WTC11 (cell line): ENCODE results near the gene CHD1L. TPM values are rescaled to one million over a fixed set of nuclear protein-coding genes. Genes with fewer than 3 reads are reported as not detected.

ENCODE experiments used
- ATAC-seq: fragments of 200-7000 bp; cut with Tn5 transposase; 2 replicates; pipeline ENCODE4 v1.10.0; 2021; ENCODE audit warnings: mild to moderate bottlenecking, moderate library complexity
- CTCF ChIA-PET: fragments of 300-600 bp; sonication (Branson Sonifier 250); formaldehyde crosslinking; loops from one replicate; lab custom pipeline; 2021; ENCODE audit warnings: antibody characterized with exemption; lab: Charles Lee
- POLR2A ChIA-PET: fragments of 350-600 bp; sonication (Branson Sonifier 250); formaldehyde crosslinking; loops from one replicate; lab custom pipeline; 2021; ENCODE audit warnings: antibody characterized with exemption; lab: Charles Lee
- DNase-seq: peaks from one replicate; pipeline ENCODE4 v3.0.0; 2021; ENCODE audit warnings: low spot score
- H3K27ac Mint-ChIP-seq: 2 replicates; pipeline ENCODE4 v1.8.0; 2021; ENCODE audit warnings: mixed read lengths
- H3K27me3 Mint-ChIP-seq: 2 replicates; pipeline ENCODE4 v1.8.0; 2021; ENCODE audit warnings: low read depth, mild to moderate bottlenecking, moderate library complexity, mixed read lengths
- H3K36me3 Mint-ChIP-seq: 2 replicates; pipeline ENCODE4 v1.8.0; 2021; ENCODE audit warnings: mixed read lengths
- H3K4me1 Mint-ChIP-seq: 2 replicates; pipeline ENCODE4 v1.8.0; 2022; ENCODE audit warnings: mixed read lengths
- H3K4me3 Mint-ChIP-seq: 2 replicates; pipeline ENCODE4 v1.8.0; 2021; ENCODE audit warnings: mild to moderate bottlenecking, moderate library complexity, mixed read lengths
- H3K9me3 Mint-ChIP-seq: 2 replicates; pipeline ENCODE4 v1.8.0; 2021; ENCODE audit warnings: mixed read lengths
- ATF3 ChIP-seq: sonication (generic); formaldehyde crosslinking; conservative IDR thresholded peaks from 2 replicates; pipeline ENCODE4 v1.8.1; 2022; ENCODE audit warnings: mild to moderate bottlenecking, missing genetic modification reagents
- CREB1 ChIP-seq: sonication (generic); formaldehyde crosslinking; IDR thresholded peaks from 2 replicates; pipeline ENCODE4 v1.8.0; 2023; ENCODE audit warnings: mild to moderate bottlenecking, missing genetic modification reagents
- CREM ChIP-seq: sonication (generic); formaldehyde crosslinking; IDR thresholded peaks from 2 replicates; pipeline ENCODE4 v1.8.1; 2022; ENCODE audit warnings: mild to moderate bottlenecking, missing genetic modification reagents, moderate library complexity
- ERG ChIP-seq: fragments of 250-450 bp; sonication (Bioruptor Pico); IDR thresholded peaks from 2 replicates; pipeline ENCODE4 v1.8.0; 2021; ENCODE audit warnings: mild to moderate bottlenecking
- ETV6 ChIP-seq: sonication (generic); formaldehyde crosslinking; IDR thresholded peaks from 2 replicates; pipeline ENCODE4 v1.8.1; 2022; ENCODE audit warnings: mild to moderate bottlenecking, missing genetic modification reagents
- FOXJ3 ChIP-seq: sonication (generic); formaldehyde crosslinking; IDR thresholded peaks from 2 replicates; pipeline ENCODE4 v1.9.0; 2021; ENCODE audit warnings: missing genetic modification reagents, mild to moderate bottlenecking, borderline replicate concordance
- FOXK1 ChIP-seq: sonication (generic); formaldehyde crosslinking; IDR thresholded peaks from 2 replicates; pipeline ENCODE4 v1.8.0; 2022; ENCODE audit warnings: mild to moderate bottlenecking, moderate library complexity, missing genetic modification reagents
- HMGXB4 ChIP-seq: sonication (generic); formaldehyde crosslinking; IDR thresholded peaks from 2 replicates; pipeline ENCODE4 v1.8.1; 2023; ENCODE audit warnings: mild to moderate bottlenecking, moderate library complexity, missing genetic modification reagents
- JUN ChIP-seq: sonication (generic); formaldehyde crosslinking; IDR thresholded peaks from 2 replicates; pipeline ENCODE4 v1.8.0; 2023; ENCODE audit warnings: mild to moderate bottlenecking, missing genetic modification reagents
- KAT7 ChIP-seq: sonication (generic); formaldehyde crosslinking; IDR thresholded peaks from 2 replicates; pipeline ENCODE4 v1.8.1; 2023; ENCODE audit warnings: missing genetic modification reagents, mild to moderate bottlenecking, borderline replicate concordance
- NR1H2 ChIP-seq: sonication (generic); formaldehyde crosslinking; IDR thresholded peaks from 2 replicates; pipeline ENCODE4 v1.9.0; 2021; ENCODE audit warnings: mild to moderate bottlenecking, moderate library complexity, missing genetic modification reagents
- PREB ChIP-seq: sonication (generic); formaldehyde crosslinking; IDR thresholded peaks from 2 replicates; pipeline ENCODE4 v1.8.1; 2022; ENCODE audit warnings: mild to moderate bottlenecking, missing genetic modification reagents, moderate library complexity, borderline replicate concordance
- SMAD4 ChIP-seq: sonication (generic); formaldehyde crosslinking; IDR thresholded peaks from 2 replicates; pipeline ENCODE4 v1.8.0; 2022; ENCODE audit warnings: mild to moderate bottlenecking, missing genetic modification reagents
- TEAD1 ChIP-seq: sonication (generic); formaldehyde crosslinking; IDR thresholded peaks from 2 replicates; pipeline ENCODE4 v1.8.0; 2022; ENCODE audit warnings: mild to moderate bottlenecking, missing genetic modification reagents
- TEAD4 ChIP-seq: sonication (generic); formaldehyde crosslinking; IDR thresholded peaks from 2 replicates; pipeline ENCODE4 v1.8.0; 2022; ENCODE audit warnings: mild to moderate bottlenecking, missing genetic modification reagents
- ZNF121 ChIP-seq: sonication (generic); formaldehyde crosslinking; IDR thresholded peaks from 2 replicates; pipeline ENCODE4 v1.8.0; 2023; ENCODE audit warnings: missing genetic modification reagents
- ZNF138 ChIP-seq: sonication (generic); formaldehyde crosslinking; conservative IDR thresholded peaks from 2 replicates; pipeline ENCODE4 v1.8.1; 2022; ENCODE audit warnings: mild to moderate bottlenecking, moderate library complexity, missing genetic modification reagents
- ZNF263 ChIP-seq: sonication (generic); formaldehyde crosslinking; IDR thresholded peaks from 2 replicates; pipeline ENCODE4 v1.8.1; 2022; ENCODE audit warnings: low read depth, mild to moderate bottlenecking, moderate library complexity, missing genetic modification reagents
- ZNF317 ChIP-seq: sonication (generic); formaldehyde crosslinking; IDR thresholded peaks from 2 replicates; pipeline ENCODE4 v1.8.1; 2023; ENCODE audit warnings: low read depth, mild to moderate bottlenecking, moderate library complexity, missing genetic modification reagents, borderline replicate concordance
- ZNF396 ChIP-seq: fragments of 250-450 bp; sonication (Bioruptor Pico); IDR thresholded peaks from 2 replicates; pipeline ENCODE4 v1.8.0; 2021; ENCODE audit warnings: mild to moderate bottlenecking, moderate library complexity, borderline replicate concordance
- ZNF416 ChIP-seq: fragments of 250-450 bp; sonication (Bioruptor Pico); IDR thresholded peaks from 2 replicates; pipeline ENCODE4 v1.9.0; 2021; ENCODE audit warnings: mild to moderate bottlenecking, inconsistent platforms
- ZNF423 ChIP-seq: fragments of 250-450 bp; sonication (Bioruptor Pico); IDR thresholded peaks from 2 replicates; pipeline ENCODE4 v2.1.2; 2022; ENCODE audit warnings: mild to moderate bottlenecking, moderate library complexity
- ZNF425 ChIP-seq: fragments of 250-450 bp; sonication (Bioruptor Pico); conservative IDR thresholded peaks from 2 replicates; pipeline ENCODE4 v1.9.0; 2021; ENCODE audit warnings: mild to moderate bottlenecking
- ZNF671 ChIP-seq: fragments of 250-450 bp; sonication (Bioruptor Pico); IDR thresholded peaks from 2 replicates; pipeline ENCODE4 v1.8.0; 2021; ENCODE audit warnings: mild to moderate bottlenecking
- total RNA-seq: library from RNA; stranded (reverse); gene quantifications from 3 replicates; pipeline ENCODE4 v1.2.3, GENCODE V29; 2021

Gene CHD1L
- total RNA-seq, 1 experiment from 2014 or later, result 68.7 TPM

- no peak for TF ChIP-seq JUN (CRISPR knock-in tag)
- TF ChIP-seq, all 79 proteins: peak for 0
These were observed 91.8 kb downstream of the CHD1L start (continued) for GRCh38 chr1:147334292-147334691.

GRCh38 chr1:147336291-147336690, 93.8 kb downstream of the CHD1L start:
- DNase-seq (no peak), ATAC-seq (peak; percentile 74)
- H3K4me1 Mint-ChIP-seq, result peaks cover 46% of the 10 kb centered on the region
- H3K36me3 Mint-ChIP-seq, result no peaks in the 10 kb centered on the region
- ChIA-PET POLR2A (no interaction called here), CTCF (interaction anchor here (1.7 kb wide), 2 partner anchors 53 to 63 kb away, joined by 5 to 9 read pairs; no protein-coding TSS in a partner anchor)
- peaks cover 7% of the 10 kb centered on the region for H3K27me3 Mint-ChIP-seq
- no peak for TF ChIP-seq FOXK1 (CRISPR knock-in tag)
- no peak for TF ChIP-seq CREM
- TF ChIP-seq ETV6 (CRISPR knock-in tag), result no peak
- no peak for TF ChIP-seq CREB1 (CRISPR knock-in tag)
- no peak for TF ChIP-seq TEAD1 (CRISPR knock-in tag)
- no peak for TF ChIP-seq ZNF423 (CRISPR knock-in tag)
- TF ChIP-seq NR1H2, result no peak
- TF ChIP-seq PREB (CRISPR knock-in tag), result no peak
- no peak for TF ChIP-seq TEAD4
- no peak for TF ChIP-seq ZNF263
- TF ChIP-seq KAT7 (CRISPR knock-in tag), result no peak
- no peak for TF ChIP-seq ZNF425 (CRISPR knock-in tag)
- TF ChIP-seq SMAD4 (CRISPR knock-in tag), result no peak
- TF ChIP-seq ATF3 (CRISPR knock-in tag), result no peak
- no peak for TF ChIP-seq ERG (CRISPR knock-in tag)
- TF ChIP-seq ZNF121, result no peak
- TF ChIP-seq ZNF317 (CRISPR knock-in tag), result no peak
- TF ChIP-seq ZNF138 (CRISPR knock-in tag), result no peak
- peak overlapping the region; percentile 80 for H3K27ac Mint-ChIP-seq
- H3K9me3 Mint-ChIP-seq, result no peaks in the 10 kb centered on the region
- H3K4me3 Mint-ChIP-seq, result peak overlapping the region; percentile 24

GRCh38 chr1:147337040-147337630, 94.7 kb downstream of the CHD1L start:
- peaks cover 7% of the 10 kb centered on the region for H3K27me3 Mint-ChIP-seq
- peak; percentile 63 for DNase-seq
- H3K4me3 Mint-ChIP-seq, result peak overlapping the region; percentile 24; the same call in 1 of the 2 replicates
- ChIA-PET CTCF (interaction anchor here (1.0 to 1.7 kb wide), 3 partner anchors 10 to 63 kb away, joined by 5 to 9 read pairs (median 6); no protein-coding TSS in a partner anchor), POLR2A (no interaction called here)
- H3K36me3 Mint-ChIP-seq, result no peaks in the 10 kb centered on the region
- H3K9me3 Mint-ChIP-seq, result no peaks in the 10 kb centered on the region
- peak overlapping the region; percentile 9 for H3K27ac Mint-ChIP-seq
- ATAC-seq, result peak; percentile 77
- H3K4me1 Mint-ChIP-seq, result peaks cover 39% of the 10 kb centered on the region
- no peak for TF ChIP-seq PREB (CRISPR knock-in tag)
- TF ChIP-seq ZNF396, result no peak
- no peak for TF ChIP-seq FOXJ3 (CRISPR knock-in tag)
- no peak for TF ChIP-seq ZNF416
- no peak for TF ChIP-seq FOXK1 (CRISPR knock-in tag)
- no peak for TF ChIP-seq ZNF671 (CRISPR knock-in tag)
- TF ChIP-seq HMGXB4 (CRISPR knock-in tag), result no peak
